ENCODE measurements around the gene HEYL. TPM values are rescaled to one million over a fixed set of nuclear protein-coding genes. Genes with fewer than 3 reads are reported as not detected.

The HEYL gene
- total RNA-seq, 4 donors from 2014 or later: 1.2 to 7.7 (median 4.6) TPM

GRCh38 chr1:39625009-39625408 is 14.4 kb downstream of the HEYL start:
- TF ChIP-seq, protein P1, sequence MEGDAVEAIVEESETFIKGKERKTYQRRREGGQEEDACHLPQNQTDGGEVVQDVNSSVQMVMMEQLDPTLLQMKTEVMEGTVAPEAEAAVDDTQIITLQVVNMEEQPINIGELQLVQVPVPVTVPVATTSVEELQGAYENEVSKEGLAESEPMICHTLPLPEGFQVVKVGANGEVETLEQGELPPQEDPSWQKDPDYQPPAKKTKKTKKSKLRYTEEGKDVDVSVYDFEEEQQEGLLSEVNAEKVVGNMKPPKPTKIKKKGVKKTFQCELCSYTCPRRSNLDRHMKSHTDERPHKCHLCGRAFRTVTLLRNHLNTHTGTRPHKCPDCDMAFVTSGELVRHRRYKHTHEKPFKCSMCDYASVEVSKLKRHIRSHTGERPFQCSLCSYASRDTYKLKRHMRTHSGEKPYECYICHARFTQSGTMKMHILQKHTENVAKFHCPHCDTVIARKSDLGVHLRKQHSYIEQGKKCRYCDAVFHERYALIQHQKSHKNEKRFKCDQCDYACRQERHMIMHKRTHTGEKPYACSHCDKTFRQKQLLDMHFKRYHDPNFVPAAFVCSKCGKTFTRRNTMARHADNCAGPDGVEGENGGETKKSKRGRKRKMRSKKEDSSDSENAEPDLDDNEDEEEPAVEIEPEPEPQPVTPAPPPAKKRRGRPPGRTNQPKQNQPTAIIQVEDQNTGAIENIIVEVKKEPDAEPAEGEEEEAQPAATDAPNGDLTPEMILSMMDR (IDR thresholded peaks at IDR 0.05; ENCODE audit: low read depth): no peak

- TF ChIP-seq, protein P1 (IDR thresholded peaks at IDR 0.05; ENCODE audit: low read depth): no peak
Observed at GRCh38 chr1:39623053-39623452, 16.4 kb downstream of the HEYL start.

- TF ChIP-seq, protein P1 (IDR thresholded peaks at IDR 0.05; ENCODE audit: low read depth): no peak
Observed at GRCh38 chr1:39622427-39622826, 17.0 kb downstream of the HEYL start.

DNA sequence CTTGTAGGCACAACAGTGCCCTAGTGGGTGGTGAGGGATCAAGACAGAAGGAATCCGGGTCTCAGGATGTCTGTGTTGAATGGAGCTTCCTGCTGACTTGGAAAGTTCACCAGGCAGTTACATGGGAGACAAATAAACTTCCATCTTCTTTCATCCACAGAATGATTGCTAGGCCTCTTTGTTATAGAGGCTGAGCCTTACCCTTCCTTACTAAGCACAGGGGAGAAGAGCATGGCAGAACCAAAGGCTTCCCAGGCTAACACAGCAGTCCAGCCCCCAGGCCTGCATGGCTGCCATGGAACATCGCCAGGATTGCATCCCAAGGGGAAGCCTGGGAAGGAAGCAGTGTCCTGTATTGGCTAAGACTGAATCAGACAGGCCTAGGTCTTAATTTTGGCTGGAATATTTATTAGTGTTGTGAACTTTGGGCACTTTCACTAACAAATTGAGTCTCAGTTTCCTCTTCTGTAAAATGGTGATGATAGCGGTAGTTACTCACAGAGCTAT is 18.7 kb downstream of the HEYL start:
- TF ChIP-seq, protein P1 (IDR thresholded peaks at IDR 0.05; ENCODE audit: low read depth): no peak

- TF ChIP-seq, protein P1 (IDR thresholded peaks at IDR 0.05; ENCODE audit: low read depth): no peak
Observed at GRCh38 chr1:39617488-39618049, 21.9 kb downstream of the HEYL start.

DNA sequence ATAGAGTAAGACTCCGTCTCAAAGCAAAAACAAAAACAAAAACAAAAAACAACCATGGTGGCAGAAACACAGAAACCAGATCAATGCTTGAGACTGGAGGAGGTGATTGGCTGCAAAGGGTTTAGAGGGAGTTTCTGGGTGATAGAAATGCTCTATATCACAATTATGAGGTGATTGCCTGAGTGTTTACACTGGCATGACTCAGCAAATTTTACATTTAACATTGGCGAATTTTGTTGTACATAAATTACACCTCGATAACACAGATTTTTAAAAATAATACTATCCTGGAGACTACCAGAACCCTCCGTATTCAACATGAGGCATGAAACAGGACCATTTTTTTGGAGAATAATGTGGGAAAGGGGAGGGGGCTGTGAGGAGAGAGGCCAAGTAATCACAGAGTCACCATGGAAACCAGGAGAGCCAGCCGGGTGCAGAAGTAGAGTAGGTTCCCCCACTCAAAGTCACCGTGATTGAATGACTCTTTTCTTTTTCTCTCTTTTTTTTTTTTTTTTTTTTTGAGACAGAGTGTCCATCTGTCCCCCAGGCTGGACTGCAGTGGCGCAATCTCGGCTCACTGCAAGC is 24.3 kb downstream of the HEYL start:
- TF ChIP-seq, protein P1 (IDR thresholded peaks at IDR 0.05; ENCODE audit: low read depth): no peak

DNA sequence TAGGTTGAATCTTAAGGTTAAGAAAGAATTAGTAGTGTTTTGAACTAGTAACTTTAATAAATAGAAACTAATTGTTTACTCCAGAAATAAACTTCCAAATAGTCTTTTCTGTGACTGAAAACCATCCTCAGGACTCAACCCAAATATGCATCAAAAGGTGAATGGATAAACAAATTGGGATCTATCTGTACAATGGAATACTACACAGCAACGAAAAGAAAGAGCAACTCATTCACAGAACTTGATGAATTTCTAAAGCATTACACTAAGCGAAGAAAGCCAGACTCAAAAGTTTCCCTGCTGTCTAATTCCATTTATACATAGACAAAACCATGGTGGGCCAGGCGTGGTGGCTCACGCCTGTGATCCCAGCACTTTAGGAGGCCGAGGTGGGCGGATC is 25.0 kb downstream of the HEYL start:
- TF ChIP-seq, protein P1 (IDR thresholded peaks at IDR 0.05; ENCODE audit: low read depth): no peak
